ENCODE results near the gene BRF1. TPM values are rescaled to one million over a fixed set of nuclear protein-coding genes. Genes with fewer than 3 reads are reported as not detected.
A peak's percentile ranks its signal among the peaks of the same experiment; 100 is the strongest.

BRF1 gene
- total and polyA plus RNA-seq, 2 of the 13 experiments (the other 11 are each of a cell fraction or from before 2014, with no cell fraction given), result 5.1 to 11.0 TPM

DNA sequence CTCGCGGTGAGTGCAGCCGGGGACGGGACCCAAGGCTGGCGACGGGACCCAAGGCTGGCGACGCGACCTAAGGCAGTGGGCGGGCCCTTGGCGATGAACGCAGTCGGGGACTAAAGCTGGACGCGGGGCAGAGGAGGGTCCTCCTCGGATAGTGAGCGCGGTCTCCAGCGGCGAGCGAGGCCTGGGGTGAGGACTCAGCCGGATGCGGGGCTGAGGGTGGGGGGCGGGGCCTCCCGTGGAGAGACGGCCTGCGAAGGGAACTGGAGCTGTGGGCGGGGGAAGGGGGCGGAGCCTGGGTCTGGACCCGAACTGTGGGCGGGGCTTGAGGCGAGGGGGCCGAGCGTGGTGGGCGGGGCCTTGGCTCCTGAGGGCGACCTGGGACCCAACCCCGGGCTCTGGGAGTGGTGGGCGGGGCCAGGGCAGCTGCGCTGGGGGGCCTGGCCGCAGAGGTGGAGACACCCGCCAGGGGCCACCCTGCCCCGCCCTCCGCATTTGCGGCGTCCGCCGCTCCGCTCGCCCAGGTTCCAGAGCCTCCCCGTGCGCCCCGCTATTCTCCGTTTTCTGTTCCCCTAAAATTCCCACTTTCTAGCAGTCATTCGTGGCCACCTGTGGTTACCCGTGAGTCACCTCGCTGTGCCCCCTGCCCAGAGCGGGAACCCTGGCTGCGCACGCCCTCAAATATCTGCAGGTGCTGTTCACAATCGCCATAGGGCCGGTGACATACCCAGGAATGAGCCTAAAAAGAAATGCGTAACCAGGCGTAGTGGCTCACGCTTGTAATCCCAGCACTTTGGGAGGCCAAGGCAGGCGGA, 508 bp upstream of the BRF1 start (continued):
- TF ChIP-seq SATB2 (CRISPR knock-in tag; IDR thresholded peaks at IDR 0.05) (no peak), ZNF737 (CRISPR knock-in tag; IDR thresholded peaks at IDR 0.05; ENCODE audit: borderline replicate concordance) (no peak), POGZ (CRISPR knock-in tag; IDR thresholded peaks at IDR 0.05) (peak; percentile 27; the same call in 1 of the 2 replicates), KDM6A (CRISPR knock-in tag; IDR thresholded peaks at IDR 0.05; ENCODE audit: low read depth) (no peak), ZFP90 (CRISPR knock-in tag; IDR thresholded peaks at IDR 0.05; ENCODE audit: borderline replicate concordance) (peak; percentile 46; the same call in 1 of the 2 replicates), HOXA5 (CRISPR knock-in tag; IDR thresholded peaks at IDR 0.05) (0 out of 2 replicates have a peak, but pooled peaks have one; percentile 56), ZNF777 (CRISPR knock-in tag; IDR thresholded peaks at IDR 0.05) (no peak), ZNF430 (CRISPR knock-in tag; IDR thresholded peaks at IDR 0.05) (peak; percentile 51; the same call in 1 of the 2 replicates), POLR2A (IDR thresholded peaks at IDR 0.05; ENCODE audit: insufficient read depth in 1 of 2, low read depth in 2 of 2, low read length in 2 of 2) (peak; percentile 73 to 76), SMAD9 (CRISPR knock-in tag; IDR thresholded peaks at IDR 0.05) (no peak)
- TF ChIP-seq, protein P1, sequence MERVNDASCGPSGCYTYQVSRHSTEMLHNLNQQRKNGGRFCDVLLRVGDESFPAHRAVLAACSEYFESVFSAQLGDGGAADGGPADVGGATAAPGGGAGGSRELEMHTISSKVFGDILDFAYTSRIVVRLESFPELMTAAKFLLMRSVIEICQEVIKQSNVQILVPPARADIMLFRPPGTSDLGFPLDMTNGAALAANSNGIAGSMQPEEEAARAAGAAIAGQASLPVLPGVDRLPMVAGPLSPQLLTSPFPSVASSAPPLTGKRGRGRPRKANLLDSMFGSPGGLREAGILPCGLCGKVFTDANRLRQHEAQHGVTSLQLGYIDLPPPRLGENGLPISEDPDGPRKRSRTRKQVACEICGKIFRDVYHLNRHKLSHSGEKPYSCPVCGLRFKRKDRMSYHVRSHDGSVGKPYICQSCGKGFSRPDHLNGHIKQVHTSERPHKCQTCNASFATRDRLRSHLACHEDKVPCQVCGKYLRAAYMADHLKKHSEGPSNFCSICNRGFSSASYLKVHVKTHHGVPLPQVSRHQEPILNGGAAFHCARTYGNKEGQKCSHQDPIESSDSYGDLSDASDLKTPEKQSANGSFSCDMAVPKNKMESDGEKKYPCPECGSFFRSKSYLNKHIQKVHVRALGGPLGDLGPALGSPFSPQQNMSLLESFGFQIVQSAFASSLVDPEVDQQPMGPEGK (CRISPR knock-in tag; IDR thresholded peaks at IDR 0.05), result peak; percentile 95
- TF ChIP-seq, protein P2, sequence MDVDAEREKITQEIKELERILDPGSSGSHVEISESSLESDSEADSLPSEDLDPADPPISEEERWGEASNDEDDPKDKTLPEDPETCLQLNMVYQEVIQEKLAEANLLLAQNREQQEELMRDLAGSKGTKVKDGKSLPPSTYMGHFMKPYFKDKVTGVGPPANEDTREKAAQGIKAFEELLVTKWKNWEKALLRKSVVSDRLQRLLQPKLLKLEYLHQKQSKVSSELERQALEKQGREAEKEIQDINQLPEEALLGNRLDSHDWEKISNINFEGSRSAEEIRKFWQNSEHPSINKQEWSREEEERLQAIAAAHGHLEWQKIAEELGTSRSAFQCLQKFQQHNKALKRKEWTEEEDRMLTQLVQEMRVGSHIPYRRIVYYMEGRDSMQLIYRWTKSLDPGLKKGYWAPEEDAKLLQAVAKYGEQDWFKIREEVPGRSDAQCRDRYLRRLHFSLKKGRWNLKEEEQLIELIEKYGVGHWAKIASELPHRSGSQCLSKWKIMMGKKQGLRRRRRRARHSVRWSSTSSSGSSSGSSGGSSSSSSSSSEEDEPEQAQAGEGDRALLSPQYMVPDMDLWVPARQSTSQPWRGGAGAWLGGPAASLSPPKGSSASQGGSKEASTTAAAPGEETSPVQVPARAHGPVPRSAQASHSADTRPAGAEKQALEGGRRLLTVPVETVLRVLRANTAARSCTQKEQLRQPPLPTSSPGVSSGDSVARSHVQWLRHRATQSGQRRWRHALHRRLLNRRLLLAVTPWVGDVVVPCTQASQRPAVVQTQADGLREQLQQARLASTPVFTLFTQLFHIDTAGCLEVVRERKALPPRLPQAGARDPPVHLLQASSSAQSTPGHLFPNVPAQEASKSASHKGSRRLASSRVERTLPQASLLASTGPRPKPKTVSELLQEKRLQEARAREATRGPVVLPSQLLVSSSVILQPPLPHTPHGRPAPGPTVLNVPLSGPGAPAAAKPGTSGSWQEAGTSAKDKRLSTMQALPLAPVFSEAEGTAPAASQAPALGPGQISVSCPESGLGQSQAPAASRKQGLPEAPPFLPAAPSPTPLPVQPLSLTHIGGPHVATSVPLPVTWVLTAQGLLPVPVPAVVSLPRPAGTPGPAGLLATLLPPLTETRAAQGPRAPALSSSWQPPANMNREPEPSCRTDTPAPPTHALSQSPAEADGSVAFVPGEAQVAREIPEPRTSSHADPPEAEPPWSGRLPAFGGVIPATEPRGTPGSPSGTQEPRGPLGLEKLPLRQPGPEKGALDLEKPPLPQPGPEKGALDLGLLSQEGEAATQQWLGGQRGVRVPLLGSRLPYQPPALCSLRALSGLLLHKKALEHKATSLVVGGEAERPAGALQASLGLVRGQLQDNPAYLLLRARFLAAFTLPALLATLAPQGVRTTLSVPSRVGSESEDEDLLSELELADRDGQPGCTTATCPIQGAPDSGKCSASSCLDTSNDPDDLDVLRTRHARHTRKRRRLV (CRISPR knock-in tag; IDR thresholded peaks at IDR 0.05), result no peak
- TF ChIP-seq, protein P3, sequence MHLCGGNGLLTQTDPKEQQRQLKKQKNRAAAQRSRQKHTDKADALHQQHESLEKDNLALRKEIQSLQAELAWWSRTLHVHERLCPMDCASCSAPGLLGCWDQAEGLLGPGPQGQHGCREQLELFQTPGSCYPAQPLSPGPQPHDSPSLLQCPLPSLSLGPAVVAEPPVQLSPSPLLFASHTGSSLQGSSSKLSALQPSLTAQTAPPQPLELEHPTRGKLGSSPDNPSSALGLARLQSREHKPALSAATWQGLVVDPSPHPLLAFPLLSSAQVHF (CRISPR knock-in tag; IDR thresholded peaks at IDR 0.05), result no peak
- TF ChIP-seq, protein P4, sequence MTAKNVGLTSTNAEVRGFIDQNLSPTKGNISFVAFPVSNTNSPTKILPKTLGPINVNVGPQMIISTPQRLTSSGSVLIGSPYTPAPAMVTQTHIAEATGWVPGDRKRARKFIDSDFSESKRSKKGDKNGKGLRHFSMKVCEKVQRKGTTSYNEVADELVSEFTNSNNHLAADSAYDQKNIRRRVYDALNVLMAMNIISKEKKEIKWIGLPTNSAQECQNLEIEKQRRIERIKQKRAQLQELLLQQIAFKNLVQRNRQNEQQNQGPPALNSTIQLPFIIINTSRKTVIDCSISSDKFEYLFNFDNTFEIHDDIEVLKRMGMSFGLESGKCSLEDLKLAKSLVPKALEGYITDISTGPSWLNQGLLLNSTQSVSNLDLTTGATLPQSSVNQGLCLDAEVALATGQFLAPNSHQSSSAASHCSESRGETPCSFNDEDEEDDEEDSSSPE (CRISPR knock-in tag; IDR thresholded peaks at IDR 0.05), result peak; percentile 17; the same call in 1 of the 2 replicates
- TF ChIP-seq, protein P5, sequence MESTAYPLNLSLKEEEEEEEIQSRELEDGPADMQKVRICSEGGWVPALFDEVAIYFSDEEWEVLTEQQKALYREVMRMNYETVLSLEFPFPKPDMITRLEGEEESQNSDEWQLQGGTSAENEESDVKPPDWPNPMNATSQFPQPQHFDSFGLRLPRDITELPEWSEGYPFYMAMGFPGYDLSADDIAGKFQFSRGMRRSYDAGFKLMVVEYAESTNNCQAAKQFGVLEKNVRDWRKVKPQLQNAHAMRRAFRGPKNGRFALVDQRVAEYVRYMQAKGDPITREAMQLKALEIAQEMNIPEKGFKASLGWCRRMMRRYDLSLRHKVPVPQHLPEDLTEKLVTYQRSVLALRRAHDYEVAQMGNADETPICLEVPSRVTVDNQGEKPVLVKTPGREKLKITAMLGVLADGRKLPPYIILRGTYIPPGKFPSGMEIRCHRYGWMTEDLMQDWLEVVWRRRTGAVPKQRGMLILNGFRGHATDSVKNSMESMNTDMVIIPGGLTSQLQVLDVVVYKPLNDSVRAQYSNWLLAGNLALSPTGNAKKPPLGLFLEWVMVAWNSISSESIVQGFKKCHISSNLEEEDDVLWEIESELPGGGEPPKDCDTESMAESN (CRISPR knock-in tag; conservative IDR thresholded peaks at IDR 0.05), result 0 out of 2 replicates have a peak, but pooled peaks have one; percentile 1
- TF ChIP-seq, protein P6, sequence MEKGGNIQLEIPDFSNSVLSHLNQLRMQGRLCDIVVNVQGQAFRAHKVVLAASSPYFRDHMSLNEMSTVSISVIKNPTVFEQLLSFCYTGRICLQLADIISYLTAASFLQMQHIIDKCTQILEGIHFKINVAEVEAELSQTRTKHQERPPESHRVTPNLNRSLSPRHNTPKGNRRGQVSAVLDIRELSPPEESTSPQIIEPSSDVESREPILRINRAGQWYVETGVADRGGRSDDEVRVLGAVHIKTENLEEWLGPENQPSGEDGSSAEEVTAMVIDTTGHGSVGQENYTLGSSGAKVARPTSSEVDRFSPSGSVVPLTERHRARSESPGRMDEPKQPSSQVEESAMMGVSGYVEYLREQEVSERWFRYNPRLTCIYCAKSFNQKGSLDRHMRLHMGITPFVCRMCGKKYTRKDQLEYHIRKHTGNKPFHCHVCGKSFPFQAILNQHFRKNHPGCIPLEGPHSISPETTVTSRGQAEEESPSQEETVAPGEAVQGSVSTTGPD (CRISPR knock-in tag; IDR thresholded peaks at IDR 0.05), result no peak

Data from HepG2 (cell line).